ENCODE data around the gene OGFR.

Gene OGFR

DNA sequence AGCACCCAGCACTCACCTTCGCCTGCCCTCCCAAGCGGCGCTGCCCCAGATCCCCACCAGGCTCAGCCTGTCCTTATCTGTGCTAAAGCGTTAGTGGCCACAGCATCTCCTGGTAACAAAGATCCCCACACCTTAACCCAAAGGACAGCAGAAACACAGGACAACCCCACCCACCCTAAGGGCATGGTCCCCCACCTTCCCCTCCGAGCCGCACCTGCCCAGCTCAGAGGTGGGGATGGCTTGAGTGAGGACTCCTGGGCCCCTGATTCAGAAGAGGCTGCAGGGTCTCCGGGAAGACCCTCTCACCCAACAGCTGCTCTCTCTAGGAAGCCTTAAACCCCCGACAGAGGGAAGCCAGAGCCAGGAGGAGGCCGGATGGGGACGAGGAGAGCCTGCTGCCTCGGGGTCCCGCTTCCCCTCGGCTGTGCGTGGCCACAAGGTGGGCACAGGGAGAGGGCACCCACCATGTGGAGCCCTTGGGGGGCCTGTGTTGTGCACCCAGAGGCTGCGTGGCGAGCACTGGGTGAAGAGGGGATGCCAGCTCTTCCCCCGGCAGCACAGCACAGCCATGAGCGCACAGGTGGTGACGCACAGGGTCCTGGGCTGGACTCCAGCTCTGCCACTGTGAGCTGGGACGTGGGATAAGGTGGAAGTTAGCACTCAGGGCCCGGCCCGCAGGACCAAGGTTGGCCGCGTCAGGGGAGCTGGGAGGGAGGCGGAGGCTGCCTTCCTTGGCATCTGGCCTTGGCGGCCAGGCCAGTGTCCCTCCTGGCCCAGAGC, 40.3 kb upstream of the OGFR start:
- H3K4me3 ChIP-seq (ENCODE audit: low read depth, low read length): no peak overlapping the region
- H3K36me3 ChIP-seq (ENCODE audit: control insufficient read depth, insufficient read depth, low read length): no peaks in the 10 kb centered on the region
- no peaks in the 10 kb centered on the region for H3K4me1 ChIP-seq (ENCODE audit: control insufficient read depth, insufficient read depth, low read length)
- no peak overlapping the region for H3K9ac ChIP-seq (ENCODE audit: low read depth, low read length)
- no peaks in the 10 kb centered on the region for H3K27me3 ChIP-seq (ENCODE audit: control insufficient read depth, insufficient read depth, low read length)
- no peaks in the 10 kb centered on the region for H3K9me3 ChIP-seq (ENCODE audit: control insufficient read depth, insufficient read depth, low read length)

DNA sequence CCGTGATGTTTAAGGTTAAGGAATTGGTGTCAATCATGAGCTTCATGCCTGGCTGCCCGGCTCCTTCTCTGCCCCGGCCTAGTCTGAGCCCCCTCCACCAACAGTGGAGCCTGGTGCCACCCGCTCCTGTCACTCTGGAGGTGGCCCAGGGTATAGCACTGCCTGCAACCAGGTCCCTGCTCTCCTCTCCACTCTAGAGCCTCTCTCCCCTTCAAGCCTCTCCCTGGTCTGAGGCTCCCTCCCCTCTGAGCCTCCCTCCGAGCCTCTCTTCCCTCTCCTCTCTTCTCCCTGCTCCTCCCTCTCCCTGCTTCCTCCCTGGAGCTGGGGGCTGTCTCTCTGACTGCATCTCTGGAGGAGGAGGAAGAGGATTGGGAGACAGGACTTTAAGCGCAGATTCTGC, 39.6 kb upstream of the OGFR start:
- Histone ChIP-seq H3K4me3 (ENCODE audit: low read depth, low read length) (no peak overlapping the region), H3K9ac (ENCODE audit: low read depth, low read length) (no peak overlapping the region), H3K4me1 (ENCODE audit: control insufficient read depth, insufficient read depth, low read length) (no peaks in the 10 kb centered on the region), H3K9me3 (ENCODE audit: control insufficient read depth, insufficient read depth, low read length) (no peaks in the 10 kb centered on the region), H3K27me3 (ENCODE audit: control insufficient read depth, insufficient read depth, low read length) (no peaks in the 10 kb centered on the region), H3K36me3 (ENCODE audit: control insufficient read depth, insufficient read depth, low read length) (no peaks in the 10 kb centered on the region)

DNA sequence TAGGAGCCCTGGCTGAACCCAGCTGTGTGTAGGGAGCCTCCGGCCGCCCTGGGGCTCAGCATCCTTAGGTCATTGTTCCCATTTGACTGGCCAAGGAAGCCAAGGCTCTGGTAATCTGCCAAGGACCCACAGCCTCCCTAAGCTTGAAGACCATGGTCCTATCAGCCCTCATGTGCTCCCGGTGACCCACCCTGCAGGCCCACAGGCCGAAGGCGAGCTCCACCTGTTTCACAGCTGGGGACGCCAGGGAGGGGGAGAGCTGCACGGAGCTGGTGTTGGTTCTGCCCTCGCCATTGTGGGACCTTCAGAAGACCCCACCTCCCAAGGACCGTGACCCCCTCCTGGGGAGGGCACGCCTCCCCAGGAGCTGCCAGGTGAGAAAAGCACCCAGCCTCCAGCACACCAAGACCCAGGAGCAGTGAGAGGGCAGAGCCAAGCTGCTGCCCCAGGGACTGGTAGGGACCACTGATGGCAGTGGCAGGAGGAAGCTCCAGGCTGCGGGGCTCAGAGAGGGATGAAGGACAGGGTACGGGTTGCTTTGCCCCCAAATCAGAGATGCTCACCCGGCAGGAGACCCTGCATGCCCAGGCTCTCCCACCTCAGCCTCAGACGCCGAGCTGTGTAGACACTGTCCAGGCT, 39.1 kb upstream of the OGFR start:
- no peak overlapping the region for H3K9ac ChIP-seq (ENCODE audit: low read depth, low read length)
- H3K27me3 ChIP-seq (ENCODE audit: control insufficient read depth, insufficient read depth, low read length): no peaks in the 10 kb centered on the region
- no peaks in the 10 kb centered on the region for H3K9me3 ChIP-seq (ENCODE audit: control insufficient read depth, insufficient read depth, low read length)
- no peaks in the 10 kb centered on the region for H3K4me1 ChIP-seq (ENCODE audit: control insufficient read depth, insufficient read depth, low read length)
- no peak overlapping the region for H3K4me3 ChIP-seq (ENCODE audit: low read depth, low read length)
- H3K36me3 ChIP-seq (ENCODE audit: control insufficient read depth, insufficient read depth, low read length): no peaks in the 10 kb centered on the region

DNA sequence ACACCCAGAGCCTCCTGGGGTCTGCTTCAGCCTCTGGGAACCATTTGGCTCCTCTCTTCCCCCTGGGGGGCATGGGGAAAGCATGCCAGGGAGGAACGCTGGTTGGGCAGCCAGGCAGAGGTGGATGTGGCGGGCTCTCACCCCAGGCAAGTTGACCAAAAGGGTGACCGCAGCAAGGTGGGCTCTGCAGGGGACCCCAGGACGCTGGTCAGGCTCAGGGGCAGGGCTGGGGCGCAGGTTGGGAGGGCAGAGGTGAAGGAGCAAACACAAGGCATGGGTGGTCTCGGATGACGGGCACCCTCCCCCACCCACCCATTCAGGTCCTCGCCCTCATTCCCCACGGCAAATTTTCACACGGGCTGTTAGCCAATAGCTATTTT, 38.6 kb upstream of the OGFR start:
- Histone ChIP-seq H3K9ac (ENCODE audit: low read depth, low read length) (no peak overlapping the region), H3K36me3 (ENCODE audit: control insufficient read depth, insufficient read depth, low read length) (no peaks in the 10 kb centered on the region), H3K9me3 (ENCODE audit: control insufficient read depth, insufficient read depth, low read length) (no peaks in the 10 kb centered on the region), H3K4me1 (ENCODE audit: control insufficient read depth, insufficient read depth, low read length) (no peaks in the 10 kb centered on the region), H3K27me3 (ENCODE audit: control insufficient read depth, insufficient read depth, low read length) (no peaks in the 10 kb centered on the region), H3K4me3 (ENCODE audit: low read depth, low read length) (no peak overlapping the region)

DNA sequence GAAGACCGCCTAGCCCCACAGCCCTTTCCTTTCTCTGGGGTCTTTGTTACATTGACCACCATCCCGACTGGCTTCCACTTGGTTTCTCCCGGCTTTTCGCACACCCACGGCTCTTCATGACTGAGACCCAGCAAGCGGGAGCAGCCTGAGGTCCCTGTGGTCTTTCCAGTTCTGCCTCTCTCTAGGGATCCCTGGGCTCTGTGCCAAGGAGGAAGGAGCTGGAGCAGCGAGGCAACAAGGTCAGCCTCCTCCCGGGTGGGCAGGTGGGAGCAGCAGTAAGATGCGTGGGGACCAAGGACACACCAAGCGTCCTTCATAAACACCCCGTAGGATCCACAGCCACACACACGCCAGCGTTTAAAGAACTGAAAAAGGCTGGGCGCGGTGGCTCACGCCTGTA, 37.9 kb upstream of the OGFR start:
- Histone ChIP-seq H3K4me3 (ENCODE audit: low read depth, low read length) (no peak overlapping the region), H3K4me1 (ENCODE audit: control insufficient read depth, insufficient read depth, low read length) (no peaks in the 10 kb centered on the region)

DNA sequence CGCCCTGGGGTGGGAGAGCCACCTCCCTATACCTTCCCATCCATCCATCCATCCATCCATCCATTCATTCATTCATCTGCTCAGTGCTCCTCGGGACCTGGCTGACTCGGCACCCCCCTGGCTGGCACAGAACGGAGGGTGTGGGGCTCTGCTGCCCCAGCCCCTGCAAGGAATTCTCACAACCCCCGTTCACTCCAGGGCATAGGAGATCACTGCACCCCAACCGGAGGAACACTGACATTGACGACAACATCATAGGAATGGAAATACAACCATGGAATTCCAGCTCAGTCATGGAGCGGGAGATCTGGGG, 36.4 kb upstream of the OGFR start:
- H3K9me3 ChIP-seq (ENCODE audit: control insufficient read depth, insufficient read depth, low read length): no peaks in the 10 kb centered on the region
- H3K4me1 ChIP-seq (ENCODE audit: control insufficient read depth, insufficient read depth, low read length): no peaks in the 10 kb centered on the region
- no peaks in the 10 kb centered on the region for H3K36me3 ChIP-seq (ENCODE audit: control insufficient read depth, insufficient read depth, low read length)
- H3K27me3 ChIP-seq (ENCODE audit: control insufficient read depth, insufficient read depth, low read length): no peaks in the 10 kb centered on the region
- H3K9ac ChIP-seq (ENCODE audit: low read depth, low read length): no peak overlapping the region
- no peak overlapping the region for H3K4me3 ChIP-seq (ENCODE audit: low read depth, low read length)

More for the DNA sequence above, 37.9 kb upstream of the OGFR start:
- Histone ChIP-seq H3K9me3 (ENCODE audit: control insufficient read depth, insufficient read depth, low read length) (no peaks in the 10 kb centered on the region), H3K36me3 (ENCODE audit: control insufficient read depth, insufficient read depth, low read length) (no peaks in the 10 kb centered on the region), H3K9ac (ENCODE audit: low read depth, low read length) (no peak overlapping the region), H3K27me3 (ENCODE audit: control insufficient read depth, insufficient read depth, low read length) (no peaks in the 10 kb centered on the region)

DNA sequence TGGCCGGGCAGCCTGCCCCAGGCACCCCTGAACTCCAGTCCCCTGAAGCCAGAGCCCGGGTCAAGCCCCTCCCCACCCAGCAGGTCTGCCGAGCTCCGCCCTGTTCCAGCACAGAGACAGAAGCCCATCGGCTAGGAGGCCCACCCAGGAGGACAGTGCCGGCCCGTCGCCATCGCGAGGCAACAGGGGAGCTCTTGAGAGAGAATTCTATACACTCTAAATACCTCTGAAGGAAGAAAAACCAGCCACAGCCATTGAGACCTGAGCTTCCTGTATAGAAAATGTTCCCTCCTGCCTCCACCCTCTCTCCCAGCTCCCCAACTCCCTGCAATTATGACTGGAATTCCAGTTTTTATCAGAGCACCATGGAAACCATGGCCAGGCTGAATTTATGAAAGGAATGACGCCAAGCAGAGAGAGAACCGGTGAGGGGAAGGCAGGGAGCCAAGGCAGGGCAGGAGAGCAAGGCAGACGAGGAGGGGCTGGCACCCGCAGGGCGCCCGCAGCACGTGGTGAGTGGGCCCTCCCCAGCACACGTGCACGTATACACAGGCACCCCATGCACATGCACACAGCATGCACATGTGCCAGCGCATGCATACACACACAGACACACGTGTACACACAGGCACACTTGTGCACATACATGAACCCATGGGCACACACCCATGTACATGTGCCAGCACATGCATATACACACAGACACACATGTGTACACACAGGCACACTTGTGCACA, 35.9 kb upstream of the OGFR start:
- H3K9ac ChIP-seq (ENCODE audit: low read depth, low read length): no peak overlapping the region

DNA sequence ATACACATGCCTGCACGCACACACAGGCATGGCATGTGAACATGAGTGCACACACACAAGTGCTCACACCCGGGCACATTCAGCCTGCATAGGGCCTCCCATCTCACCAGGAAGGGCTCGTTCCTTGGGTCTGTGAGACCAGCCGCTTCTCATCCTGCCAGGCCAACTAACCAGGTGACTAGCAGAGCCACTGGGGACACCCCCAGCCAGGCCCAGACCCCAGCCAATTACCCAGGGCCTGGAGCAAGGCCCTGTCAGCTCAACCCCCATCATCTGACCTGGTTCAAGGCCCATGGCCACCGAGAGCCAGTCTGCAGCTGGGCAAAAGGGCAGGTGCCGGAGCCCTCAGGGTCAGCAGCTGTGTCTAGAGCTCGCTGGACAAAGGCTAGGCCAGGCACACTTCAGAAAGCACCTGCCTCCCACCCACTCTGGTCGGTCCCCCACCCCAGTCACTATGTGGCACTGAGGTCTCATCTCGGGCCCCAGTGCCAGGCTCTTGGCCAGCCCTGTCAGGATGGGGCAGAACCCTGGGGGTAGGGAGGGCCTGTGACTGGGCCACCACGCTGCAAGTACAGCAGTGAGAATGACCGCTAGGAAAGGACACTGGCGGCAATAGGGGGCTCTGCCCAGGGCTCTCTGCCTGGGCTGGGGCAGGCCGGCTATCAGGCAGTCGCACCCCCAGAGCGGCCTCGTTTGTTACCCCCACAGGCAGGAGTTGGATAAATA, 35.1 kb upstream of the OGFR start:
- no peaks in the 10 kb centered on the region for H3K9me3 ChIP-seq (ENCODE audit: control insufficient read depth, insufficient read depth, low read length)
- H3K9ac ChIP-seq (ENCODE audit: low read depth, low read length): no peak overlapping the region
- H3K4me1 ChIP-seq (ENCODE audit: control insufficient read depth, insufficient read depth, low read length): no peaks in the 10 kb centered on the region
- no peaks in the 10 kb centered on the region for H3K36me3 ChIP-seq (ENCODE audit: control insufficient read depth, insufficient read depth, low read length)
- no peak overlapping the region for H3K4me3 ChIP-seq (ENCODE audit: low read depth, low read length)
- no peaks in the 10 kb centered on the region for H3K27me3 ChIP-seq (ENCODE audit: control insufficient read depth, insufficient read depth, low read length)

More for the DNA sequence above, 35.9 kb upstream of the OGFR start:
- Histone ChIP-seq H3K36me3 (ENCODE audit: control insufficient read depth, insufficient read depth, low read length) (no peaks in the 10 kb centered on the region), H3K9me3 (ENCODE audit: control insufficient read depth, insufficient read depth, low read length) (no peaks in the 10 kb centered on the region), H3K27me3 (ENCODE audit: control insufficient read depth, insufficient read depth, low read length) (no peaks in the 10 kb centered on the region), H3K4me3 (ENCODE audit: low read depth, low read length) (no peak overlapping the region), H3K4me1 (ENCODE audit: control insufficient read depth, insufficient read depth, low read length) (no peaks in the 10 kb centered on the region)

DNA sequence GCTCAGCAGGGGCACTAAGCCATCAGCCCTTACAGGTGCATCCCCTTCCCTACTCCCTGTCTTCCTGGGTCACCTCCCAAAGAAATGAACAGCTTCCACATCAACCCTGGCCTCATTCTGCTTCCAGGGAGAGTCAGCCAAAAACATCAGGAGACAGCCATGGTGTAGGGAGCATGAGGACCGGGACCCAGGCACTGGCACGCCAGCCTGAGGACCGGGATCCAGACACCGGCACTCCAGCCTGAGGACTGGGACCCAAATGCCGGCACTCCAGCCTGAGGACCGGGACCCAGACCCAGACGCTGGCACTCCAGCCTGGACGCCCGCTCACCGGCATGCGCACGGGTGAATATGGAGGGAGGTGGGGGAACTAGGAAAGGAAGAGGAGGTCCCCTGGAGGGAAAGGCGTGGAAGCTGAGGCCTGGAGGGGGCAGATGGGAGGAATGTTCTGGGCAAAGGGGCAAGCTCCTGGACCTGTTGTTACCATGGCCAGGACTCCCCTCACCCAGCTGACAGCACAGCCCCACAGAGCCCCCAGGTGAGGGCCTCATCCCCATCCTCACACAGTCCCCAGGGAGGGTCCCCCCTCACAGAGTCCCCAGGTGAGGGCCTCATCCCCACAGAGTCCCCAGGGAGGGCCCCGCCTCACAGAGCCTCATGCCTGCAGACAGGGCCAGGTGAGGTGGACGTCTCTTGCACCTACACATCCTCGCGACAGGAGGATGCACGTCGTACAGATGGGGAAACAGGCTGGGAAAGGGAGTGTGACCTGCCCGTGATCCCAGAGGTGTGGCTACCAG, 34.3 kb upstream of the OGFR start:
- Histone ChIP-seq H3K36me3 (ENCODE audit: control insufficient read depth, insufficient read depth, low read length) (no peaks in the 10 kb centered on the region), H3K27me3 (ENCODE audit: control insufficient read depth, insufficient read depth, low read length) (no peaks in the 10 kb centered on the region), H3K9me3 (ENCODE audit: control insufficient read depth, insufficient read depth, low read length) (no peaks in the 10 kb centered on the region), H3K4me3 (ENCODE audit: low read depth, low read length) (no peak overlapping the region), H3K9ac (ENCODE audit: low read depth, low read length) (no peak overlapping the region), H3K4me1 (ENCODE audit: control insufficient read depth, insufficient read depth, low read length) (no peaks in the 10 kb centered on the region)

DNA sequence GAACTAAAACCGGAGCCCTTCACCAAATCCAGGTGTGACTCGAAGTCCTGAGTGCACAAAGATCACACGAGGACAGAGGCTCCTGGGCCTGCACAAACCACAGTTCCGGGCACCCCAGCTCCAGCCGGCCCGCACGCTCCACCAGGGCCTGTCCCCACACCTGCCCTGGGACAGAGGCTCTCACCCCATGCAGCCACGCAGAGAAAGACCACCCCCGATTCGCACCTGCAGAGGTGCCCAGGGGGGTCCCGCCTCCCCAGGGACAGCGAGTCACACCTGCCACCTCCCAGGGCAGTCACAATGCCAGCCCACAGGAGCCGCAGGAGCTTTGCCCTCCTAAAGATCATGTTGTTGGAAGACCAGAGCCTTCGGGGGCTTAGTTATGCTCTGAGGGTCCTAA, 33.7 kb upstream of the OGFR start:
- no peaks in the 10 kb centered on the region for H3K4me1 ChIP-seq (ENCODE audit: control insufficient read depth, insufficient read depth, low read length)
- no peaks in the 10 kb centered on the region for H3K27me3 ChIP-seq (ENCODE audit: control insufficient read depth, insufficient read depth, low read length)

DNA sequence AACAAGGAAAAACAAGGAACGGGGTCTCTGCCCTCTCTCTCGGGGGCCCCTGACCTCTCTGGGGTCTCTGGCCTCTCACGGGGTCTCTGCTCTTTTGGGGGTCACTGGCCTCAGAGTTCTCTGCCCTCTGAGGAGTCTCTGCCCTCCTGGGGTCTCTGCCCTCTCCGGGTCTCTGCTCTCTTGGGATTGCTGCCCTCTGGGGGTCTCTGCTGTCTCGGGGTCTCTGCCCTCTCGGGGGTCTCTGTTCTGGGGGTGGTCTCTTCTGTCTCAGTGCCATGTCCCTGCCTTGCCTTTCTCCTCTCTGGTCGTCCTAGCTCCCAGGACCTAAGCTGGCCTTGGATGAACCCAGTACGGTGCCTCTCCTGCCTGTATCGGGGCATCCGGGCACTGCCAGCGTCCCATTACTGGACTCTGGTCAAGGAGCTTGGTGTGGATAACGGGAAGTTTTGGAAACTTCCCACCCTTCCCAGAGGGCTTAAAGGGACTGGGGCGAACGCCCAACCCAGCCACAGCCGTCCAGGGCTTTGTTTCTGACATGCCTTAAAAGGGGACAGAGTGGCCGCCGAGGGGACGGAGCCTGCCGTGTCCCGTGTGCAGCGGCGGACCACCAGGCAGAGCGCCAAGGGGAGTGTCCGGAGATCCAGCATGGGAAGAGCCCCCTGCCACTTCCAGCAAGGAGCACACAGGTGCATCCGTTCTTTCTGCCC, 33.1 kb upstream of the OGFR start:
- Histone ChIP-seq H3K9me3 (ENCODE audit: control insufficient read depth, insufficient read depth, low read length) (no peaks in the 10 kb centered on the region), H3K4me3 (ENCODE audit: low read depth, low read length) (no peak overlapping the region), H3K4me1 (ENCODE audit: control insufficient read depth, insufficient read depth, low read length) (no peaks in the 10 kb centered on the region), H3K27me3 (ENCODE audit: control insufficient read depth, insufficient read depth, low read length) (no peaks in the 10 kb centered on the region), H3K36me3 (ENCODE audit: control insufficient read depth, insufficient read depth, low read length) (no peaks in the 10 kb centered on the region), H3K9ac (ENCODE audit: low read depth, low read length) (no peak overlapping the region)

More for the DNA sequence above, 33.7 kb upstream of the OGFR start:
- no peak overlapping the region for H3K4me3 ChIP-seq (ENCODE audit: low read depth, low read length)
- no peaks in the 10 kb centered on the region for H3K9me3 ChIP-seq (ENCODE audit: control insufficient read depth, insufficient read depth, low read length)
- H3K36me3 ChIP-seq (ENCODE audit: control insufficient read depth, insufficient read depth, low read length): no peaks in the 10 kb centered on the region
- no peak overlapping the region for H3K9ac ChIP-seq (ENCODE audit: low read depth, low read length)

All from iPS-15b (cell line).